ENCODE measurements around the gene SPTSSB.

DNA sequence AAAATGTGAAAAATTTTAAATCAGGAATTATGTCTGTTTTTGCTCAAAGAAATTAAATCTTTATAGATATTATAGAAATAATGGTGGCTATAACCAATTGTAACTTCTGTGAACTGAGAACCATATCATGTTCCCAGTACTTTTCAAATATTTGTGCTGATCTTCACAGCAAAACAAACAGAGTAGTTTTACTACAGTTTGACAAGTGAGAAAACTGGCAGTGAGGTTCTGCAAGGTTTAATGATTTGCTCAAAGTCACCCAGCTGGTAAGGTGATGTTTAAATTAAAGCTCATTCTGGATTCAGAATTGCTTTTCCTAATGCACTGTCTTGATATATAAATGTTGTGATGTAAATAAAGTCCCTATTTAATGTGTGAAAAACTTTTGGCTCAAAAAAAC lies 22.0 kb upstream of the SPTSSB start:
- no peak for TF ChIP-seq GATA2 (IDR thresholded peaks at IDR 0.05; ENCODE audit: low read depth, low read length)
- TF ChIP-seq GATA3 (IDR thresholded peaks at IDR 0.05; ENCODE audit: low read depth, low read length) = no peak
